ENCODE results near the gene ST7. TPM values are rescaled to one million over a fixed set of nuclear protein-coding genes. Genes with fewer than 3 reads are reported as not detected.

The ST7 gene
- total RNA-seq, 2 experiments from 2014 or later: 4.9 to 5.4 TPM

GRCh38 chr7:116977172-116977571 is 23.9 kb downstream of the ST7 start:
- Mint-ChIP-seq H3K4me1 (ENCODE audit: low read depth) (no peaks in the 10 kb centered on the region), H3K27me3 (no peaks in the 10 kb centered on the region), H3K9me3 (no peaks in the 10 kb centered on the region), H3K4me3 (no peak overlapping the region), H3K36me3 (ENCODE audit: low read depth) (no peaks in the 10 kb centered on the region), H3K27ac (no peak overlapping the region)
- Histone ChIP-seq H3K4me1 (ENCODE audit: insufficient read depth, low read length) (no peaks in the 10 kb centered on the region), H3K4me3 (ENCODE audit: low read length) (no peak overlapping the region), H3K36me3 (ENCODE audit: insufficient read depth, low read length) (no peaks in the 10 kb centered on the region), H3K27ac (ENCODE audit: low read depth in 1 of 2, low read length in 2 of 2) (no peak overlapping the region), H3K27me3 (ENCODE audit: control insufficient read depth in 1 of 2, insufficient read depth in 2 of 2, low read length in 2 of 2) (no peaks in the 10 kb centered on the region), H3K9me3 (ENCODE audit: control insufficient read depth in 1 of 2, insufficient read depth in 1 of 2, low read length in 2 of 2) (no peaks in the 10 kb centered on the region)
- POLR2A ChIA-PET: no interaction called here
- intact Hi-C loops (cut with DNase I, micrococcal nuclease): no loop called here
- CTCF ChIA-PET: no interaction called here
- no peak for TF ChIP-seq CTCF (IDR thresholded peaks at IDR 0.05)
- ATAC-seq (ENCODE audit: poor library complexity): no peak
- no peak for DNase-seq

GRCh38 chr7:116978006-116978405 is 24.7 kb downstream of the ST7 start:
- H3K27ac Mint-ChIP-seq: no peak overlapping the region
- H3K9me3 Mint-ChIP-seq: no peaks in the 10 kb centered on the region
- CTCF ChIA-PET: no interaction called here
- ATAC-seq (ENCODE audit: poor library complexity): no peak
- POLR2A ChIA-PET: no interaction called here
- TF ChIP-seq CTCF (IDR thresholded peaks at IDR 0.05): no peak
- H3K27me3 ChIP-seq (ENCODE audit: control insufficient read depth in 1 of 2, insufficient read depth in 2 of 2, low read length in 2 of 2): no peaks in the 10 kb centered on the region
- H3K9me3 ChIP-seq (ENCODE audit: control insufficient read depth in 1 of 2, insufficient read depth in 1 of 2, low read length in 2 of 2): no peaks in the 10 kb centered on the region
- H3K4me3 Mint-ChIP-seq: no peak overlapping the region
- no peak overlapping the region for H3K4me3 ChIP-seq (ENCODE audit: low read length)
- no peaks in the 10 kb centered on the region for H3K36me3 ChIP-seq (ENCODE audit: insufficient read depth, low read length)
- no peaks in the 10 kb centered on the region for H3K36me3 Mint-ChIP-seq (ENCODE audit: low read depth)
- no peak for DNase-seq
- no peak overlapping the region for H3K27ac ChIP-seq (ENCODE audit: low read depth in 1 of 2, low read length in 2 of 2)
- intact Hi-C loops (cut with DNase I, micrococcal nuclease): no loop called here
- H3K27me3 Mint-ChIP-seq: no peaks in the 10 kb centered on the region
- H3K4me1 Mint-ChIP-seq (ENCODE audit: low read depth): no peaks in the 10 kb centered on the region
- no peaks in the 10 kb centered on the region for H3K4me1 ChIP-seq (ENCODE audit: insufficient read depth, low read length)

- no peak for TF ChIP-seq CTCF (IDR thresholded peaks at IDR 0.05)
- H3K36me3 ChIP-seq (ENCODE audit: insufficient read depth, low read length): no peaks in the 10 kb centered on the region
- Mint-ChIP-seq H3K27me3 (no peaks in the 10 kb centered on the region), H3K9me3 (no peaks in the 10 kb centered on the region), H3K36me3 (ENCODE audit: low read depth) (no peaks in the 10 kb centered on the region), H3K4me1 (ENCODE audit: low read depth) (no peaks in the 10 kb centered on the region), H3K4me3 (no peak overlapping the region), H3K27ac (no peak overlapping the region)
- ChIA-PET POLR2A (no interaction called here), CTCF (interaction anchor here (0.6 kb wide), 1 partner anchor 16 kb away, joined by 5 read pairs; no protein-coding TSS in a partner anchor)
- no peaks in the 10 kb centered on the region for H3K9me3 ChIP-seq (ENCODE audit: control insufficient read depth in 1 of 2, insufficient read depth in 1 of 2, low read length in 2 of 2)
- H3K27ac ChIP-seq (ENCODE audit: low read depth in 1 of 2, low read length in 2 of 2): no peak overlapping the region
- no peak for DNase-seq
- ATAC-seq (ENCODE audit: poor library complexity): no peak
- H3K4me1 ChIP-seq (ENCODE audit: insufficient read depth, low read length): no peaks in the 10 kb centered on the region
- H3K27me3 ChIP-seq (ENCODE audit: control insufficient read depth in 1 of 2, insufficient read depth in 2 of 2, low read length in 2 of 2): no peaks in the 10 kb centered on the region
- intact Hi-C loops (cut with DNase I, micrococcal nuclease): no loop called here
- H3K4me3 ChIP-seq (ENCODE audit: low read length): no peak overlapping the region
These were observed 26.1 kb downstream of the ST7 start for GRCh38 chr7:116979430-116979829.
